Dermis microvascular lymphatic vessel endothelial cell (primary cell): Measurements from ENCODE around the gene EFHB. TPM values are rescaled to one million over a fixed set of nuclear protein-coding genes. Genes with fewer than 3 reads are reported as not detected.
"Not testable (repeated sequence)": the region's sequence is repeated elsewhere in the genome, so short reads cannot be mapped to it uniquely, and the experiment has no call there.

ENCODE experiments used
- DNase-seq, 2 donors: peaks; one replicate each; pipeline versions ENCODE4 v3.0.0 to v3.0.0-alpha.2; 2010; ENCODE audit warnings: low read depth in 2 of 2
- total RNA-seq: library from RNA; depleted of rRNA; stranded (reverse); fragments of >200 nt; gene quantifications from 2 replicates; pipeline ENCODE4 v1.2.1, GENCODE V29; 2014

EFHB gene, protein sequence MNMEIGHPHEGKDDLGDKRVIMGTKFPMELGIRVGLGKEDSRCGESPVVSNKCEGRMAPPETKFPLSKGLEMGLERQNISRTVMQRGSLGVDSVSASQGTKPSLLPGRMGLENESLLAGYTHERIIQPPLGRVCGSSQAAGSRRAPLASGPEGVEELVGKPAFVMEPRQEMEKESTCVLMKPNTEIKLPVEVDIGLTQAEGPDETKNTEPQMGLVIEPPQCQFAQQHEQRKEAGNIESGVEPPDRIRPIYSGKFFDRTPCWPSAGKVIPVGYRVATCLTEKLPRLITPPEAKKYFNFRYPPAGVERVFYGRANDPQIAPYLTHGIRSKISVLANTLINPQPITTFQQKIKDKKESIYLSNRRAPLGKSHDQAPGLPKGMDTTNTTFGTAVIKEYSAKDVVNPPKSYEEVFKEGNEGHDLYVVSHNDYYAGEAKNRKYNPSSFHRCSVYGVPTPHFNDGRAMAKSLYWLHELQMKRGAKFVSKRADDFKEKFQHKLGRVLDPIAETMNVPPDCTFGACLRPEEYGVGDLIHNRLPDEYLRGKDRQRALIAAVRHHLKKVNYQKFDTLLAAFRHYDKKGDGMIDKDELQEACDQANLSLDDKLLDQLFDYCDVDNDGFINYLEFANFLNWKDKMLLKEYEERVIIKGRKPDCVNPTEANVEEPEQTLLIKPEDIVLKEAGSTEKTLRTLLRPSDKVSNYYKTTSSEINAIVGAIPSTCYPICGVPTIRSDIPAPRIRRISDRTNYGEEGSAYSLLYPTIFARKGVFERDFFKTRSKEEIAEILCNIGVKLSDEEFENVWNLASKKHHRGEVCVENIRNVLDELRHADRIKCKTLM
- total RNA-seq, result under 0.01 TPM in 1 of 2 replicates, not detected in the other

DNA sequence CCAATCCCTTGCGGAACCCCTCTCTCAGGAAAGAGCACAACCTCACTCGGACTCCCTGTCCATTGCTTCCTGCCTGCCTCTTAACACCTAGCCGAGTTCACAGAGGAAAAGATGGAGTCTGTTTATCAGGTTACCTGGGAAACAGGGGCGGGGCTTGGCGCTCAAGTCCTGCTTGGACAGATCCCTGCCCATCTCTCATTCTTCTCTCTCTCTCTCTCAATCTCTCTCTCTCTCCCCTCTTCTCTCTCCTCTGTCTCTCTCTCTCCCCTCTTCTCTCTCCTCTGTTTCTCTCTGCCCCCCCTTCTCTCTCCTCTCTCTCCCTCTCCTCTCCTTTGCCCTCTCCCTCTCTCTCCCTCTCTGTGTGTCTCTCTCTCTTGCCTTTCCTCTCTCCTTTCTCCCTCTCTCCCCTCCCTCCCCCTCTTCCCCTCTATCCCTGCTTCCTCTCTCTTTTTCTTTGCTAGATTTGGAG is at the start of gene EFHB:
EFHB (minus strand) TSS at position 120 of the 469 bp plus-strand sequence. CDS start 199 bp downstream, outside the sequence.
- DNase-seq, result peak; percentile 37 to 42

DNA sequence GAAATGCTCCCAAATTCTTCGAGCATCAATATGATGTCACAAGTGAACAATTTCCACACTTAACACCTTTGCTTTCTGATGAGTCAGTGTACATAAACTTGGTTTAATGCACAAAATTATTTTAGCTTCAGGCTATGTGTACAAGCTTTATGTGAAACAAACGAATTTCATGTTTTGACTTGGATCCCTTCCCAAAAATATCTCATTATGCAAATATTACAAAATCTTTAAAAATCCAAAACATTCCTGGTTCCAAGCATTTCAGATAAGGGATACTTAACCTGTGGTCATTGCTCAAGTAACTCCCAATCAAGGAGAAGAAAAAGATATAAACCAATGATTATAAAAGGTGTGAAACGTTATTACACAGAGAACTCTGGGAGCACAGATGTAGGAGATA is 38.0 kb upstream of the EFHB start:
- DNase-seq, result no peak

DNA sequence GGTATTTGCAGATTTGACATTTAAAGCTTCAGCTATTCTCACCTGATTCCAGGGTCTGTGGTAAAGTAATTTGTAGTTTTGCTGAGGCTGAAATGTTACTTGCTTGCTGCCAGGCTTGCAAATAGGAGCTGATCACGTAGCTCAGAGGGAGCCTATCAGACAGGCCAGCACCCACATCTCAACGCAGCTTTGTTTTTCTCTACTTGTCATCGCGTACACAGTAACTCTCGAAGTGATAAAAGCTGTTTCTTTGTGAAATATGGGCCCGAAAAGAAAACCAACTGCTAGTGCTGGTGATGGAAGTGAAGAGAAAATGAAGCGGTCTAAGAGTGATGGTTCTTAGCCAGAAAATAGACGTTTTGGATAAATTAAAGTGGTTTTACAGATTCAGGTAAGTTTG is 36.3 kb upstream of the EFHB start:
- no peak for DNase-seq

DNA sequence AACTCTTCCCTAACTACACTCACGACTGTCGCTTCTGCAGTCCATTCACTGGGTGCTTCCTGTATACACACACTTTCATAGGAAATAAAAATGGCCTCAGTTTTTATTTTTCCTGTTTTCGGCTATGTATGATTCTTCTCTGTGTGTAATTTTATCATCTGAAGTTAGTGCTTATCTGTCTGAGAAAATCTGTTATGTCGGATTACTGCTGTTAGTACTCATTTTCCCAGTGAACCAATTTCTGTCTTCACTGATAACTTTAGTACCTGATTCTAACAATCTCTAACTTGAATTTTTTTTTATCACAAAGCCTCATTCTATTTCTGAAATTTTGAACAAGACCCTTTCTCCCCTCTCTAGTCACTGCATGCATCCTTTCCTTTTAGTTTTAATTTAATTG is 33.8 kb upstream of the EFHB start:
- DNase-seq, result peak in 1 of 2 donors; percentile 15

DNA sequence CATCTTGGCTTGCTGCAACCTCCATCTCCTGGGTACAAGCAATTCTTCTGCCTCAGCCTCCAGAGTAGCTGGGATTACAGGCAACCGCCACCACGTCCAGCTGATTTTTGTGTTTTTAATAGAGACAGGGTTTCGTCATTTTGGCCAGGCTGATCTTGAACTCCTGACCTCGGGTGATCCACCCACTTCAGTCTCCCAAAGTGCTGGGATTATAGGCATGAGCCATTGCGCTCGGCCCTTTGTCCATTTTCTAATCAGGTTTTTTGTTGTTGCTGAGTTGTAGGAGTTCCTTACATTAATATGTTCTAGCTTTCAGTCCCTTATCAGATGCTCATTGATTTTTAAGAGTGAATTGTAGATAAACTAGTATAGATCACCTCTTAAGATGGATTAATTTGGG is 33.2 kb upstream of the EFHB start:
- DNase-seq, result no peak

DNA sequence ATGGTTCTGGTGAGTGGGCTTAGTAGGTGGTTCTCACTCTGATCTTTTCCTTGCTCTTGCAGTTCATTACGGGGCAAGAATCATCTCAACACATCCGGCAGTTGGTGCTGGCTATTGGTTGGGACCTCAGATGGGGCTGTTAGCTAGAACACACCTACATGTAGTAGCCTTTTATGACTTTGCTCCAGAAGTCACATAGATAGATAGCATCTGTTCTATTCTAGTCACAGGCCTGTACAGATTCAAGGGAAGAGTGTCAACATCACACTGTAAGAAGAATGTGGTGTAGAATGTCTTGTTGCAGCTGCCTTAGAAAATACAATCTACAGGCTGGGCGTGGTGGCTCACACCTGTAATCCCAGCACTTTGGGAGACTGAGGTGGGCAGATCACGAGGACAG is 27.9 kb upstream of the EFHB start:
- no peak for DNase-seq

DNA sequence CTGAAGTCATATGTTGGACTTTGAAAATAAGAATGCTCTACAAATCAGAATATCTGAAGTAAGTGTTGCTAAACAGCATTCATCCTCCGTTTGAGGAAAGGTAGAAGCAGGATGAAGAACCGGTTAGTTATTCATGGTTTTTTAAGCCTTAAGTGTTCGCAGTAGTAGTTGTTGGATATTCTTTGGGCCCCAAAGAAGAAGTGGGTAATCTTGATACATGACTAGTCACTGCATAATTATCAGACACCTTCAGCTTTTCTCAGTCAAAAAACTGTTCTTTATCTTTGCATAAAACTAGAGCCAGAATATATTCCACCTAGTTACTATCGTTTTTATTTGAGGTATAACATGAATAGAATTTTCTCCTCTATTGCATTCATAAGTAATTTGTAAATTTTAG is 26.7 kb upstream of the EFHB start:
- DNase-seq, result no peak

DNA sequence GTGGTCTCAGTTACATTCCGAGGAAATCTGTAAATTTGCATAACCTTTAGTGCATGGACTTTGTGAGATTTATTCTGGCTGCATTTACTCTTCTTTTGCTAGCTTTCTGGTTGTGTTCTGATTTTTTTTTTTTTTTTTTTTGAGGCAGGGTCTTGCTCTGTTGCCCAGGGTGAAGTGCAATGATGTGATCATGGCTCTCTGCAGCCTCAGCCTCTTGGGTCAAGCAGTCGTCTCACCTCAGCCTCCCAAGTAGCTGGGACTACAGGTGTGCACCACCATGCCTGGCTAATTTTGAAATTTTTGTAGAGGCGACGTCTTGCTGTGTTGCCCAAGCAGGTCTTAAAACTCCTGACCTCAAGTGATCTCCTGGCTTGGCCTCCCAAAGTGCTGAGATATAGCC is 25.5 kb upstream of the EFHB start:
- no peak for DNase-seq

DNA sequence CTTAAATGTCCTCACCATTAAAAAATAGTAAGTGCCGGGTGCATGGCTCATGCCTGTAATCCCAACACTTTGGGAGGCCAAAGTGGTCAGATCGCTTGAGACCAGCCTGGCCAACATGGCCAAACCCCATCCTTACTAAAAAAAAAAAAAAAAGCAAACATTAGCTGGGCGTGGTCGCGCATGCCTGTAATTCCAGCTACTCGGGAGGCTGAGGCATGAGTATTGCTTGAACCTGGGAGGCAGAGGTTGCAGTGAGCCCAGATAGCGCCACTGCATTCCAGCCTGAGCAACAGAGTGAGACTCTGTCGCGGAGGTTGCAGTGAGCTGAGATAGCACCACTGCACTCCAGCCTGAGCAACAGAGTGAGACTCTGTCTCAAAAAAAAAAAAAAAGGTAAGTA is 23.3 kb upstream of the EFHB start:
- not testable (repeated sequence) for DNase-seq

DNA sequence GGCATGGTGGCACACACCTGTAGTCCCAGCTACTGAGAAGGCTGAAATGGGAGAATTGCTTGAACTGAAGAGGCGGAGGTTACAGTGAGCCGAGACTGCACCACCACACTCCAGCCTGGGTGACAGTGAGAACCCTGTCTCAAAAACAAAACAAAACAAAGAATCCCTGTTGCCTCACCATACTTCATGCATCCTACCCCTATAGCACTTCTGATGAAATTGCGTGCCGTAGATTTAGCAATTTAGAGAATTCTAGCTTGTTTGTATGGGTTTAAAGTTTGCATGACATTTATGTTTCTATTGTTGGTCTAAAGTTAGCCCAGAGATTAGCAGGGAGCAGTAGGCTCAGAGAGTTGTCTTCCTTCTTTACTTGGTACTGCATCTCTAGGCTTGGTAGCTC is 20.7 kb upstream of the EFHB start:
- DNase-seq, result no peak

DNA sequence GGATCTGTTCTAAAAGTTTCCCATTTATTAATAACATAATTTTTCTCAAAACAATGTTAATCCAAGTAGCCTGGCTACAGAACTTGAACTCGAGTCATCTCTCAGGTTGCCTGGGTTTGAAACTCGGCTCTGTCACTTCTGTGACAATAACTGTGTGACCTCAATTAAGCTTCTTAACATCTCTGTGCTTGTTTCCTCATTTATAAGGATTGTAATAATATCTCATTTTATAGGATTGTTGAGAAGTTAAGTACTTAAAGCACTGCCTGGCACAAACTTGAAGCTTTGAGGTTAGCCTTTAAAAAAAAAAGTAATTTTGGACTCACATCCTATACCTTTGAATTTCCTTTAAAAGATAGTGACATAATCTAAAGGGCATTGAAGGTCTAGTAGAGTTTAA is 16.3 kb upstream of the EFHB start:
- DNase-seq, result no peak

DNA sequence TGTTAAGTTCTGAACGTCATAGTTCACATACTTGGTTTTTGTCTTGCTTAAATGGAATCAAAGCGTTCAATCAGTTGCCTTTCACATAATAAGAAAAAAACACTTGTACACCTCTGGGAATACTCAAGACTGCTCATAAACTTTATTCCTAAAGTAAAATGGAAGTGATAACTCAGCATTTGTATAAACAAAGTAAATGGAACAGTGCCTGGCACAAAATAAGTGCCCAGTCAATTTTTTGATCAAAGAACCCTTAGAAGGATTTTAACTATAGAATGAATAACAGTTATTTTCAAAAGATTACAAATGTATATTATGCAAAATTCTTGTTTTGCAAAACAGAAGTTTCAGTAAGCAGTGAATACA is 14.2 kb upstream of the EFHB start:
- DNase-seq, result no peak

DNA sequence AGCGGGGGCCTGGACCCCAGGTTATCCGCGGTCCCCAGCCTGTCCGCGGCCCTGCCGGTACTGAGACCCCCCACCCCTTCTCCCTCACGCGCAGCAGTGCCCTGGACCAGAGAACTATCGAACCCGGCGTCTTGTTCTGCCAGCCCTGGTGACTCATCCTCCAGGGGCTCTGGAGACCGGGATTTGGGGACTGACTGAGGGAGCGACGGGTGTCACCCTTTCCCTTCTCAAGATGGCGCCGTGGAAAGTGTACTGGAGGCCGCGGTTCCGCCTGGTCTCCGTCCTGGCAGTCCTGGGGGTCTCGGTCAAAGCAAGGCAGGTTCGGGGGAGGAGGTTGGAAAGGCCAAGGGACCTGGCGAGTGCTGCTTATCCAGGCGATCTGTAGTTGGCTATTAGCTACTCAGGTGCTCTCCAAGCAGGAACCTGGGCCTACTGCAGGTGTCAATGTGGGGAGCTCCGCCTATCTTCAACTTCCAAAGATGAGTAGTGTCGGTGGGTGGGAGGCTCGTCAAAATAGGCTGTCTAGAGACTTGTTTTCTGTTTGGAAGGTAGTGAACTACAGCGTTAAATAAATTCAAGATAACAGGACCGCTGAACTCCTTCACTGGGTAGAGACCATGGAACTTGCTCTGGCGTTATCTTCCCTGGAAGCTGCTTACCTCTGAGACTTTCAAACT is 13.7 kb upstream of the EFHB start:
- DNase-seq, result peak; percentile 21 to 51

DNA sequence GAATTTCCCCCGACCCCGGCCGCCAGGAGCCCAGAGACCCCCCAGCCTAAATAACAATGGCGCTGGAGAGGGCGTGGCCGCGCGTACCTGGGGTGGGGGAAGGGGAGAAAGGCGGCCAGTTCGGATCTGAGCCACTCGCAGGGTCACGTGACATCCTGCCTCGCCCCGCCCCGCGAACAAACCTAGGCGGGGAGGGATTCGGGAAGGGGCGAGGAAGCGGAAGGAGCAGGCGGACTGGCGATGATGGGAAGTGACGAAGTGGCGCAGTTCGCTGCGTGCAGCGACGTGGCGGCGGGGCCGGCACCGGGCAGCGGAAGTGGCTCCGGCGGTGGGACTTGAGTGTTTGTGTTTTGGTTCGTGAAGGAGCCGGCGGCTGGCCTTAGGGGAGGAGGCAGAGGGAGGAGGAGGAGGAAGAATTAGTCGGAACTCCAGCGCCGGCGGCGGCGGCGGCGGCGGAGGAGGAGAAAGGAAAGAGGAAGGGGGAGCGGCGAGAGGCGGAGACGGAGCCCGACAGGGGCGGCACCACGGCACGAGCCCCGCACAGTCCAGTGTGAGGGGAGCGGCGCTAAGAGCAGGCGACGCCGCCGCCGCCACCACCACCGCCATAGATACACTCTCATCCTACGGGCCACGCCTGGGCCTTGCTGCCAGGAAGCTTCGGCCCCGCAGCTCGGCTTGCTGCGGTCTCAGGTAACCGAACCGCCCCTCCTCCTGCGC is 13.0 kb upstream of the EFHB start, which contains the start of gene RAB5A:
RAB5A (plus strand) TSS at position 266 of the 717 bp plus-strand sequence. CDS start 3,802 bp downstream, outside the sequence.
- DNase-seq, result peak; percentile 94 to 99

DNA sequence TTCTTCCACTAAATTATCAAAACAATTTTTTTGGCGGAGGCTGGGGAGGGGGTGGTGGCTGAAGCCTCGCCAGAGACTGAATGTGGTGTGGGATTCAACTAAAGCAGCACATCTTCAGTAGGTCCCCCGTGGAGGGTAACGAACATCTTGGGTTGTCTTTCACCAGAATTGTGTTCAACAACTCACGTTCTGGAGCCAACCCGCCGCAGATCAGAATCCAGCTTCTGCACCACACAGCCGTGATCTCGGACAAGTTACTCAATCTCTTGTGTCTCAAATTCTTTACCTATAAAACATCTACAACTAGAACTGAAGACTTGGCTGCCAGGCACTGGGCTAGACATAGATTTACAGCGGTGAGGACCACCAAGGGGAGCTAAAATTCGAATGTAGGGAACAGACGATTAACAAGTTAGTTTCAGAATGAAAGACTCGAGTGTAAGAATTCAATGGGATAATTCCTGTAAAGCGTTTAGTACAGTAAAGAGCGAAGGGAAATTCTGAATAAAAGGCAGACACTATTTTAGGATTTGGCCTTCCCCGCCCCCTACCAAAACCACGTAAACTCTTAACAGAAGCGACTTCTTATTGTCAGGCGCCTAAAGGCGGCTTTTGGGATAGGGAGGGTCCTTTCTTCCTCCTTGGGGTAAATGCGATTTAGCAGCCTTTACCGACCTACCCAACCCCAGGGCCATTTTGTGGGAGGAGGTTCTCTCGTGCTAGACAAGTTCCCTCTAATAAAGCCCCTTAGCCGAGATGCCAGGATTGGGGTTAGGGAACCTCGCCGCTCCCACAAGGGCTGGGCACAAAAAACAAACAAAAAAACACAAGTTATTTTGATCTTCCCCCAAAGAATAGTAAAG is 12.2 kb upstream of the EFHB start:
- DNase-seq, result no peak

DNA sequence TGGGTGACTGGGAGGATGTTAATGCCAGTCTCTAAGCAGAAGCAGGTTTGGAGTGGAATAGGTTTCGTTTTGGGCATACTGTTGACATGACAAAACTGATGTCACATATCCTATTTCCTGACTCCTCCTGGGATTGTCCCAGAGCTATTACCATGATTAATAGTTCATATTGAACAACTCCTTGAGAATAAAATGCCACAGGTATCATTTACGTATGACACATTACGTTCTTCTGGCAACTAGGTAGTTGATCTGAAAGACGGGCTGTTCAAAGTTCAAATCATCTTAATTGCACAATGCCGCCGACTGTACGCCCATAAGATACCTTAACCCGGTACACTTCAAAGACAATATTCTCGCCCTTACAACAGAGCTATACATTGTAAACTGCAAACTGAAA is 11.5 kb upstream of the EFHB start:
- no peak for DNase-seq

DNA sequence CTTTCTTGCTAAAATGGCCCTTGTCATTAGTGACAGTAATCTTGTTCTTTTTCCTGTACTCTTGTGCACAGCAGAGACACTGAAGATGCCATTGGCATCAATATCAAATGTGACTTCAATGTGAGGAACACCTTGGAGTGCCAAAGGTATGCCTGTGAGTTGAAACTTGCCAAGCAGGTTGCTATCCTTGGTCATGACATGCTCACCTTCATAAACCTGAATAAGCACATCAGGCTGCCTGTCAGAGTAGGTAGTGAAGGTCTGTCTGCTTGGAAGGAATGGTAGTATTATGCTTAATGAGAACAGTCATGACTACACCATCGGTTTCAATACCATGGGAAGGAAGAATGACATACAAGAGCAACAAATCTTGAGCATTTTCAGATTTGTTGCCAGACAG is 6.6 kb upstream of the EFHB start:
- no peak for DNase-seq

DNA sequence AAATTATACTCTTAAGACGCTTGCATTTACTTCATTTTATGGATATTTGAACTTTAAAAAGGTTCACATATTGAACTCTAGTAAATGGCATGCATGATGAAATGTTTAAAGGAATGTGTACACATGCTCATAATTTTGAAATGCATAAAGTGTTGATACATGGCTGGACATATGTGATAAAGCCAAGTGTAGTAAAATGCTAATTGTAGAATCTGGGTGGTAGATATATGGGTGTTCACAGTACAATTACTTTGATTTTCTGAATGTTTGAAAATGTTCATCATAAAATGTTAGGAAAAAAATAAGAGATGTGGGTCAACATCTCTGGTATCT is 4.2 kb upstream of the EFHB start:
- no peak for DNase-seq

DNA sequence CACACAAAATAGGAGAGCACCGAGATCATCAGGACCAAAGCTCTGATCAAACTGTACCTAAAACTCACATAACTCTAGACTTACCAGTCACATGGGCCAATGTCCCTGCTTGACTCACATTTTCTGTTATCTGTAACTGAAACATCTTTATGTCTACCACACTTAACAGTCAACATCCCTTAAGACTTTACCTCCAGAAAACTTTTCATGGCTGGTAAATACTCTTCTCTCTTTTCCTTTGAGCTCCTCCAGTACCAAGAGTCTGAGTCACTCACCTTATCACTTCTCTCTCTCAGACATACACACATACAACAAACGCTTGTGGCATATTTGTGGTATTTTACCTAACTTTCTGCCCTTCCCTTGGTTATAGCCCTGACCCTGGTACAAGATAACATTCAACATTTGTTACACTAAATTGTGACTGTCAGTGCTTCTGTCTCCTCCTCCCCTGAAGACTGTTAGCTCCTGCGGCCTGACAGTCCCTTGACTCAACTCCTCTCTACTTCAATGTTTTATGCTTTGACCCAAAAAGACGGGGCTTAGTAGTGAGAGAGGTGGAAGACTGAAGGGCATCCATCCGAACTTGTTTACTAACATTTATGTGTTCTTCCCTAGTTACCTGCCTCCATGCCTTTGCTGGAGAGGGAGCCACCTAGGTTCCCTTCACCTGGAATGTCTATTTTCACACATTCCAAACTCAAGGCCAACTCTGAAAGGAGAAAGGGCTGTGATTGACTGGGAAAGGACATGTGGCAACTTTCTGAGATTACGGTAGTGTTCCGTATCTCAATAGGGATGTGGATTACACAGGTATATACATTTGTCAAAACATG is 3.7 kb upstream of the EFHB start:
- DNase-seq, result no peak

DNA sequence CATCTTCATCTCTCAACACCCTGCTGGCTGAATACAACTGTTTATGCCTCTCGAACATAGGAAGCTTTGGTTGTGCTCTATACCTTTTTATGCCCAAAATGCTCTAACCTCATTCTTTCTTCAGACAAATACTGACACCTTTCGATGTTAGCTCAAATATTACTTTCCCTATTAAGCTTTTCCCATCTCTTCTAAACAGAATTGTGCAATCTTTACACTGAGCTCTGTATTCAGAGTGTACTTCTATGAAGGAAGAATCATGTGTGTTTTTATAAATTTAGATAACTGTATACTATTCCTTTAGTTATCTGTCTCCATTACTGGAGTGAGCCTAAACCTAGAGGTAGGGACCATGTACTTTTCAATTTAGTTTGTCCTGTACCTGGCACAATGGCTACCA is 1.6 kb downstream of the EFHB start:
- DNase-seq, result no peak
